Lower leg skin (tissue), 4 donors: ENCODE results near the gene CCNK. TPM values are rescaled to one million over a fixed set of nuclear protein-coding genes. Genes with fewer than 3 reads are reported as not detected.

Experiments used
- DNase-seq, 2 donors: peaks; one replicate each; pipeline ENCODE4 v3.0.0-alpha.2; 2019; ENCODE audit warnings: low spot score in 2 of 2
- H3K4me3 ChIP-seq: fragments of 200-600 bp; sonication (generic); 2 replicates; pipeline ENCODE4 v1.5.1; 2017; ENCODE audit warnings: mild to moderate bottlenecking, low read depth; ENCODE audit not compliant: poor library complexity, severe bottlenecking
- CTCF ChIP-seq, 3 donors: fragments of 450-650 bp; IDR thresholded peaks; one replicate each; pipeline ENCODE4 v1.5.1; 2016; ENCODE audit warnings: antibody characterized with exemption in 3 of 3, mild to moderate bottlenecking in 3 of 3, moderate library complexity in 2 of 3
- POLR2A ChIP-seq, 2 donors: fragments of 450-650 bp; IDR thresholded peaks; one replicate each; pipeline ENCODE4 v1.6.1; 2016 to 2017; ENCODE audit warnings: antibody characterized with exemption in 2 of 2, mild to moderate bottlenecking in 1 of 2, moderate library complexity in 1 of 2
- WGBS, 2 donors: methylation state at CpG; one replicate each; pipeline ENCODE4 v1.1.5; 2018; 5-methylcytosine and 5-hydroxymethylcytosine counted together
- intact Hi-C: fragments of 100-400 bp; cut with DNase I; formaldehyde crosslinking; loops from one replicate; pipeline ENCODE4 v1.15.0; 2023; ENCODE audit warnings: low total_unique reads
- total RNA-seq, 4 donors: library from RNA; depleted of rRNA; stranded (reverse); fragments of >200 nt; gene quantifications; one replicate each; pipeline ENCODE4 v1.1.0, GENCODE V29; 2016

The CCNK gene
- total RNA-seq, 4 donors from 2014 or later = 15.0 to 29.4 (median 25.3) TPM

- TF ChIP-seq CTCF (IDR thresholded peaks at IDR 0.05) (no peak), POLR2A (IDR thresholded peaks at IDR 0.05) (no peak)
- no peak for DNase-seq
- WGBS, 2 donors = 47 to 51% methylated on average over 14 of the region's 14 CpGs
- no peak overlapping the region for H3K4me3 ChIP-seq
- intact Hi-C loops = no loop called here
These were observed 50.3 kb downstream of the CCNK start for GRCh38 chr14:99531251-99532096.

- WGBS, 2 donors = 79 to 90% methylated on average over 5 of the region's 5 CpGs
- TF ChIP-seq CTCF (IDR thresholded peaks at IDR 0.05) (no peak), POLR2A (IDR thresholded peaks at IDR 0.05) (no peak)
- intact Hi-C loops = no loop called here
- DNase-seq = no peak
- H3K4me3 ChIP-seq = no peak overlapping the region
These were observed 51.1 kb downstream of the CCNK start for GRCh38 chr14:99532310-99532709.

GRCh38 chr14:99534333-99534732 is 53.1 kb downstream of the CCNK start:
- no peak for DNase-seq
- TF ChIP-seq CTCF (IDR thresholded peaks at IDR 0.05) (no peak), POLR2A (IDR thresholded peaks at IDR 0.05) (no peak)
- WGBS, 2 donors = 82 to 93% methylated on average over 5 to 6 of the region's 6 CpGs
- H3K4me3 ChIP-seq = no peak overlapping the region
- intact Hi-C loops = no loop called here

GRCh38 chr14:99534863-99535262 is 53.7 kb downstream of the CCNK start:
- intact Hi-C loops = no loop called here
- DNase-seq = no peak
- no peak overlapping the region for H3K4me3 ChIP-seq
- TF ChIP-seq CTCF (IDR thresholded peaks at IDR 0.05) (no peak), POLR2A (IDR thresholded peaks at IDR 0.05) (no peak)
- WGBS, 2 donors = 76 to 90% methylated on average over 10 of the region's 13 CpGs

GRCh38 chr14:99535448-99535847 is 54.2 kb downstream of the CCNK start:
- TF ChIP-seq CTCF (IDR thresholded peaks at IDR 0.05) = no peak
- no peak overlapping the region for H3K4me3 ChIP-seq
- DNase-seq = no peak
- intact Hi-C loops = no loop called here
- 83 to 88% methylated on average over 8 of the region's 8 CpGs for WGBS, 2 donors
